HG03108 (cell line): ENCODE measurements around the gene HOXA5.

Experiments
- ATAC-seq: cut with Tn5 transposase; IDR thresholded peaks from one replicate; pipeline ENCODE4 v1.9.1; 2021; ENCODE audit warnings: moderate library complexity; ENCODE audit not compliant: unreplicated experiment

HOXA5 gene

DNA sequence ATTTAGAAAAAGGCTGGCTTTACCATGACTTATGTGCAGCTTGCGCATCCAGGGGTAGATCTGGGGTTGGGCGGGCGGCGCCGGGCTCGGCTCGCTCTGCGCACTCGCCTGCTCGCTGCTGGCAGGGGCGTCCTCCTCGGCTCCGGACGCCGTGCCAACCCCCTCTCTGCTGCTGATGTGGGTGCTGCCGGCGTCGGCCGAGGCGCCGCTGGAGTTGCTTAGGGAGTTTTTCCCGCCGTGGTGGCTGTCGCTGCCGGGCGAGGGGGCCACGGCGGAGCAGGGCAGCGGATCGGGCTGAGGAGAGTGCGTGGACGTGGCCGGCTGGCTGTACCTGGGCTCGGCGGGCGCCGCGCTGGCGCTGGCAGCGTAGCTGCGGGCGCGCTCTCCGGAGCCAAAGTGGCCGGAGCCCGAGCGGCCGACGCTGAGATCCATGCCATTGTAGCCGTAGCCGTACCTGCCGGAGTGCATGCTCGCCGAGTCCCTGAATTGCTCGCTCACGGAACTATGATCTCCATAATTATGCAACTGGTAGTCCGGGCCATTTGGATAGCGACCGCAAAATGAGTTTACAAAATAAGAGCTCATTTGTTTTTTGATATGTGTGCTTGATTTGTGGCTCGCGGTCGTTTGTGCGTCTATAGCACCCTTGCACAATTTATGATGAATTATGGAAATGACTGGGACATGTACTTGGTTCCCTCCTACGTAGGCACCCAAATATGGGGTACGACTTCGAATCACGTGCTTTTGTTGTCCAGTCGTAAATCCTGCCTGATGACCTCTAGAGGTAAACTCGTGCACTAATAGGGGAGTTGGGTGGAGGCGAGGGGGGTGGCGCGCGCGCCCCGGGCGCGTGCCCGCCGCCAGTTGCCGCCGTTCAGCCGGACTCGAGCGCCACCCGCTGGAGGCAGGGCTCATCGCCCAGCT is at the start of gene HOXA5:
Gene HOXA5 (minus strand): TSS at position 659 of the 927 bp plus-strand sequence. CDS start 74 bp downstream, at position 585.
- ATAC-seq: no peak

DNA sequence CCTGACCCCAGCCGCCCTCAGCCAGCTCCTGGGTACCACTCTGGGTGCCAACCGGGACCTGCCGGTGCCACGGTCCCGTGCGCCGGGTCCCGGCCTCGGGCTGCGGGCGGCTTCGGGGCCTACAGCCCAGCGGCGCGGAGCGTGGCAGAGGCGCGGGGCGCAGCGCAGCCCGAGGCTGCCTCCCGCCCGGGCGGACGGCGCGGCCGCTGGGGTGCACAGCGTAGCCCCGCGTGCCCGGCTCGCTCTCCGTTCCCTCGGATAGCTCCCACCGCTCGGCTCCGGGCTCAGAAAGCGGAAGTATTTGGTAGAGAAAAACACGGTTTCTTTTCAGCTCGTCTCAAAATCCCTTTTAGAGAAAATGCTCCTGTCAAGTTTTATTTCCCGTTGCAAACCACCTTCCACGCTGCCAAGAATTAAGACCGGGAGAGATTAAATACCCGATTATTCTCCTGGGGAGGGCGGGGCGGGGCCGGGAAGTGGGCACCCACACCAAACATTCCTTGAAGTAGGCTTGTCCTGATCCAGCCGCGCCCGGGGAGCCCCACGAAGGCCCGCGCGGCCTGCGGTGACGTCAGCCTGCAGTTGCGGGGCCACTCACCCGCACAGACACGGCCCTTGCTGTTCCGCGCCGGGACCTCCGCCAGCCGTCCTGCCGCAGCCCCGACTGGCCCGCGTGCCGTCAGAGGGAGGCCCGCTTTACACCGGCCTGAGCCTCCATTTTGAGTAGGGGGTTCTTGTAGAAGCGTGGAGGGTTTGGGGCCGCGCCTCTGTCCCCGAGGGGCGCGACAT is 49.3 kb upstream of the HOXA5 start:
- no peak for ATAC-seq

- ATAC-seq: no peak
Measured at GRCh38 chr7:27191833-27192545, 48.5 kb upstream of the HOXA5 start.

DNA sequence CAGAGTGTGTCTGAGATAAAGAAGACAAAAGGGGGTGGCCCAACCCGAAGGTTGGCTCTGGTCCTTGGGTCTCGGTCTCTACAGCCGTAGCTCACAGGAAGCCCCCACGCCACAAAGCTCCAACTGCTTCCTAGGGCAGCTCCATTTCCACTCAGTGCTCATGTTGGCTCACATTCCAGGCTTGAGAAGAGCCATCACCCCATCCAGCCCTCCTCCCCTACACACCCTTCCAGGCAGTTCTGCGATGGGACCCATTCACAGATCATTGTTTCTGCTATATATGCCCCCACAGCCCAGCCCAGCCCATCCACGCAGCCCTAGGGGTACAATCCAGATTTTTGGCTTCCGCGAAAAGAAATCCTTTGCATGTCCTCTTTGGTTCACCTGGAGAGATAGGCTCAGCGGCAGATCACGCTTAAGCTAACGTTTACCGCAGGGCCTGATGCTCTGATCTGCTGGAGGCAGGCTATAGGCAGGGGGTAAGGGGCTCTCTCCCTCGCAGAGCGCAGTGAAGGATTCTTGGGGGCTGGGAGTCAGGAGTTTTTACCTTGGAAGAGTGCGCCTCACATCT is 47.8 kb upstream of the HOXA5 start:
- ATAC-seq: no peak

DNA sequence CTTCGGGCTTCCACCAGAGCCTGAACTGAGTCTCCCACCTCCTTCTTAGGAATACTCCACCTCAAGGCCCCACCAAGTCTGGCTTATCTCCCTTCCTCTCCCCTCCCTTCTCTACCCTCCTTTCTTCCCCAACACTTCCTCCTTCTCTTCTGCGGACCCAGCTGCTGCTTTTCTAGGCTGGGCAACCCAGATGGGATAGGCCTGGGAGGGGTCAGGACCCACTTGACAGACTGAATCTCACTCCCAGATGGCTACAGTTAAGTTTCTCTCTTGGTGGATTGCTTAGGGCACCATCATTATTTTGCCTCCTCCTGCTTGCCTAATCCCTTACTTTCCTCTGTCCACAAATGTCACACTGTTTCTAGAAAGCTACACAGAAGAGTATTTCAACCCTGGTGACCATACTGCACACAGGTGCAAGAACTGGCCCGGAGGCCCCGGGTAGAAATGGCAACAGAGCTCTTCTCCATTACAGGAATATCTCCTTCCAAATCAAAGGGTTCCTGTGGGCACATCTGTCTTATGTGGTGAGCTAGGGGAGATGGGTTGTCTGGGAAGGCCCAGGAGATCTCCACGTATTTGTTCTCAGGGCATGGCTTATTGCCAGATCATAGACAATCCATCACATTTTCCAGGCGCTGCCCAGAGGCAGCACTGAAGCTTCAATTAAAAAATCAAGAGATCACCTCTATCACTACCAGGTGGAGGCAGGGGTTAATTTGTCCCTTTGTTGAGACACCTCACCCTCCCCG is 46.7 kb upstream of the HOXA5 start:
- ATAC-seq: no peak

GRCh38 chr7:27189295-27189996 is 46.0 kb upstream of the HOXA5 start:
- ATAC-seq: no peak

GRCh38 chr7:27188386-27189294 is 45.2 kb upstream of the HOXA5 start:
- ATAC-seq: no peak

GRCh38 chr7:27187475-27188385 is 44.2 kb upstream of the HOXA5 start:
- ATAC-seq: no peak

- ATAC-seq: no peak
Measured at GRCh38 chr7:27186668-27187474, 43.4 kb upstream of the HOXA5 start.

- ATAC-seq: no peak
Measured at GRCh38 chr7:27185854-27186667, 42.6 kb upstream of the HOXA5 start.

DNA sequence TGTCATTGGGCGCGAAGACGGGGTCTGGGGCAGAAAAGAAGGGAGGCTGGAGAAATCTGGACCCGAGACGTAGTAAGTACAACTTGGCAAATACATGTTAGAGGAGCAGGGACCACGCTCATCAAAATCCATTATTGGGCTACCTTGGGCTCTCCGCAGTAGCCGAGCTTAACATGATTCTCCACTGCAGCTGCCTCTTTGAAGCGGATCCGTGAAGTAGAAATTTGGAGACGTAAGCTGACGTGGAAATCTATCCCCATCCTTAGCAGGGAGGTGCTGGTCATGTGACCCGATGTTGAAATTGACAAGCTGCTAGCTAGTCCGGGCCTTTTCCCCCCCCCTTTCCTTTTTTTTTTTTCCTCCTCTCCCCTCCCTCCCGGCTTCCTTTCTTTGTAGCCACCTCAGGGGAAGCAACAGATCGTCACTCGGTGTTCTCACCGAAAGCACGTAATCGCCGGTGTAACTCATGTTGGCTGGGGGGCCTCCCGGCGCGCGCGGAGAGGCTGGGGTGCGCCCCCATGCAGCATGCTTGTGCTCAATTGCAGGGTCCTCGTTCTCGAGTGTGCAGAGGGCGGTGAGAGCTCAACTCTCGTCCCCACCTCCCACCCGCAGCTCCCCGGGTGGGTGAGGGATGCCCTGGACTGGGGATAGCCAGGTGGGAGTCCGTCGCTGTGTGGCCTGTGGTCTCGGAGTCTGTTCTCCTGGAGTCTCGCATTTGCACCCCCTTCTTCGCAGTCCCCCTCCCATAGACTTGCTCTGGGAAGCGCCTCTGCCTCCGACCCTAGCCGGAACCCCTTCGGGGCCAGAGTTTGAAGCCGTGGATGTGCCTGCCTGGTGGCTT is 41.8 kb upstream of the HOXA5 start, which contains the start of gene HOXA11:
Gene HOXA11 (minus strand): TSS at position 220 of the 841 bp plus-strand sequence. CDS start 88 bp downstream, at position 132.
- ATAC-seq: no peak

GRCh38 chr7:27184337-27185012 is 41.0 kb upstream of the HOXA5 start:
- ATAC-seq: no peak

GRCh38 chr7:27183682-27184336 is 40.3 kb upstream of the HOXA5 start:
- ATAC-seq: no peak
